Liver (tissue), 3 donors: ENCODE results near the gene PROSER3.

ENCODE experiments used
- EGR1 ChIP-seq, 2 donors: IDR thresholded peaks; 2 replicates each; pipeline ENCODE4 v1.6.1; 2016 to 2018; ENCODE audit warnings: antibody characterized with exemption in 2 of 2, low read depth in 2 of 2
- FOXA1 ChIP-seq: IDR thresholded peaks from 2 replicates; pipeline ENCODE4 v1.6.1; 2016; ENCODE audit warnings: antibody characterized with exemption
- FOXA2 ChIP-seq: IDR thresholded peaks from 2 replicates; pipeline ENCODE4 v1.6.1; 2016; ENCODE audit warnings: antibody characterized with exemption
- GABPA ChIP-seq, 2 donors: IDR thresholded peaks in 1 of 2; conservative IDR thresholded peaks in 1 of 2; 2 replicates each; pipeline ENCODE4 v1.6.1; 2016; ENCODE audit warnings: antibody characterized with exemption in 2 of 2, mild to moderate bottlenecking in 1 of 2, moderate library complexity in 1 of 2
- JUND ChIP-seq, 2 donors: IDR thresholded peaks; 2 replicates each; pipeline ENCODE4 v1.6.1; 2016; ENCODE audit warnings: antibody characterized with exemption in 2 of 2
- SP1 ChIP-seq: IDR thresholded peaks from 2 replicates; pipeline ENCODE4 v1.6.1; 2018; ENCODE audit warnings: antibody characterized with exemption, mild to moderate bottlenecking
- YY1 ChIP-seq: IDR thresholded peaks from 2 replicates; pipeline ENCODE4 v1.6.1; 2016; ENCODE audit warnings: antibody characterized with exemption, mild to moderate bottlenecking
- TF ChIP-seq, protein P1 (sequence below): fragments of 150-350 bp; IDR thresholded peaks from 2 replicates; pipeline ENCODE4 v1.5.1; 2017; ENCODE audit warnings: improper control_type of control experiment, low read depth, low read length; ENCODE audit not compliant: missing input control
- TF ChIP-seq, protein P2 (sequence below): IDR thresholded peaks from 2 replicates; pipeline ENCODE4 v1.6.1; 2016; ENCODE audit warnings: antibody characterized with exemption
- TF ChIP-seq, protein P3 (sequence below): IDR thresholded peaks from 2 replicates; pipeline ENCODE4 v1.6.1; 2016; ENCODE audit warnings: antibody characterized with exemption
- donor health status: healthy.
- donor health status: healthy.

GRCh38 chr19:35783469-35784434 is 25.8 kb downstream of the PROSER3 start:
- TF ChIP-seq, protein P1, sequence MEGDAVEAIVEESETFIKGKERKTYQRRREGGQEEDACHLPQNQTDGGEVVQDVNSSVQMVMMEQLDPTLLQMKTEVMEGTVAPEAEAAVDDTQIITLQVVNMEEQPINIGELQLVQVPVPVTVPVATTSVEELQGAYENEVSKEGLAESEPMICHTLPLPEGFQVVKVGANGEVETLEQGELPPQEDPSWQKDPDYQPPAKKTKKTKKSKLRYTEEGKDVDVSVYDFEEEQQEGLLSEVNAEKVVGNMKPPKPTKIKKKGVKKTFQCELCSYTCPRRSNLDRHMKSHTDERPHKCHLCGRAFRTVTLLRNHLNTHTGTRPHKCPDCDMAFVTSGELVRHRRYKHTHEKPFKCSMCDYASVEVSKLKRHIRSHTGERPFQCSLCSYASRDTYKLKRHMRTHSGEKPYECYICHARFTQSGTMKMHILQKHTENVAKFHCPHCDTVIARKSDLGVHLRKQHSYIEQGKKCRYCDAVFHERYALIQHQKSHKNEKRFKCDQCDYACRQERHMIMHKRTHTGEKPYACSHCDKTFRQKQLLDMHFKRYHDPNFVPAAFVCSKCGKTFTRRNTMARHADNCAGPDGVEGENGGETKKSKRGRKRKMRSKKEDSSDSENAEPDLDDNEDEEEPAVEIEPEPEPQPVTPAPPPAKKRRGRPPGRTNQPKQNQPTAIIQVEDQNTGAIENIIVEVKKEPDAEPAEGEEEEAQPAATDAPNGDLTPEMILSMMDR, result no peak
- TF ChIP-seq FOXA1 (no peak), SP1 (no peak), JUND (IDR thresholded peaks at IDR 0.05) (no peak), EGR1 (IDR thresholded peaks at IDR 0.05; ENCODE audit: low read depth in 2 of 2) (no peak), YY1 (no peak), FOXA2 (no peak), GABPA (IDR thresholded peaks at IDR 0.05 in 1 of 2, conservative IDR thresholded peaks at IDR 0.05 in 1 of 2) (no peak)
- TF ChIP-seq, protein P2, sequence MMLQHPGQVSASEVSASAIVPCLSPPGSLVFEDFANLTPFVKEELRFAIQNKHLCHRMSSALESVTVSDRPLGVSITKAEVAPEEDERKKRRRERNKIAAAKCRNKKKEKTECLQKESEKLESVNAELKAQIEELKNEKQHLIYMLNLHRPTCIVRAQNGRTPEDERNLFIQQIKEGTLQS, result no peak
- TF ChIP-seq, protein P3, sequence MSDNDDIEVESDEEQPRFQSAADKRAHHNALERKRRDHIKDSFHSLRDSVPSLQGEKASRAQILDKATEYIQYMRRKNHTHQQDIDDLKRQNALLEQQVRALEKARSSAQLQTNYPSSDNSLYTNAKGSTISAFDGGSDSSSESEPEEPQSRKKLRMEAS, result no peak
